Neural progenitor cell (in vitro differentiated cells): ENCODE results near the gene ANXA11. TPM values are rescaled to one million over a fixed set of nuclear protein-coding genes. Genes with fewer than 3 reads are reported as not detected.

Experiments used
- DNase-seq: peaks from one replicate; pipeline ENCODE4 v3.0.0-alpha.2; 2016; ENCODE audit warnings: low spot score
- H2AFZ ChIP-seq: fragments of 200-600 bp; sonication (generic); replicated peaks from 2 replicates; pipeline ENCODE4 v1.6.1; 2016; ENCODE audit warnings: antibody characterized with exemption
- H3F3A ChIP-seq: fragments of 200-600 bp; sonication (generic); 2 replicates; pipeline ENCODE4 v1.6.1; 2016; ENCODE audit warnings: antibody characterized with exemption, low read depth
- H3K27ac ChIP-seq: fragments of 200-600 bp; sonication (generic); 2 replicates; pipeline ENCODE4 v1.5.1; 2016; ENCODE audit warnings: mild to moderate bottlenecking
- H3K27me3 ChIP-seq: fragments of 200-600 bp; sonication (generic); 2 replicates; pipeline ENCODE4 v1.6.1; 2016; ENCODE audit warnings: mild to moderate bottlenecking, moderate library complexity
- H3K36me3 ChIP-seq: fragments of 200-600 bp; sonication (generic); 2 replicates; pipeline ENCODE4 v1.5.1; 2016
- H3K4me1 ChIP-seq: fragments of 200-600 bp; sonication (generic); 2 replicates; pipeline ENCODE4 v1.6.1; 2016; ENCODE audit warnings: mixed run types
- H3K4me2 ChIP-seq: fragments of 200-600 bp; sonication (generic); 2 replicates; pipeline ENCODE4 v1.6.1; 2016
- H3K4me3 ChIP-seq: fragments of 200-600 bp; sonication (generic); 2 replicates; pipeline ENCODE4 v1.5.1; 2016
- H3K79me2 ChIP-seq: fragments of 200-600 bp; sonication (generic); 2 replicates; pipeline ENCODE4 v1.6.1; 2016; ENCODE audit warnings: low read depth
- H3K9ac ChIP-seq: fragments of 200-600 bp; sonication (generic); 2 replicates; pipeline ENCODE4 v1.6.1; 2016
- H3K9me3 ChIP-seq: fragments of 200-600 bp; sonication (generic); 2 replicates; pipeline ENCODE4 v1.5.1; 2016; ENCODE audit warnings: low read depth
- H4K20me1 ChIP-seq: fragments of 200-600 bp; sonication (generic); 2 replicates; pipeline ENCODE4 v1.6.1; 2016; ENCODE audit warnings: low read depth
- H3K27ac Mint-ChIP-seq: 3 replicates; pipeline ENCODE4 v1.8.0; 2021; ENCODE audit warnings: mixed read lengths
- H3K27me3 Mint-ChIP-seq: 2 replicates; pipeline ENCODE4 v1.8.0; 2022; ENCODE audit warnings: low read depth, mild to moderate bottlenecking, inconsistent platforms, moderate library complexity, mixed read lengths; ENCODE audit not compliant: insufficient read depth
- H3K36me3 Mint-ChIP-seq: 3 replicates; pipeline ENCODE4 v1.8.0; 2021; ENCODE audit warnings: mixed read lengths
- H3K4me1 Mint-ChIP-seq: 3 replicates; pipeline ENCODE4 v1.8.0; 2021; ENCODE audit warnings: mixed read lengths
- H3K4me3 Mint-ChIP-seq: 3 replicates; pipeline ENCODE4 v1.8.0; 2021; ENCODE audit warnings: mild to moderate bottlenecking, moderate library complexity, mixed read lengths
- H3K9me3 Mint-ChIP-seq: 3 replicates; pipeline ENCODE4 v1.8.0; 2020; ENCODE audit warnings: mixed read lengths
- EZH2 ChIP-seq: fragments of 200-600 bp; sonication (generic); IDR thresholded peaks from 2 replicates; pipeline ENCODE4 v1.6.1; 2017; ENCODE audit warnings: antibody characterized with exemption, mild to moderate bottlenecking, moderate library complexity
- EZH2phosphoT487 ChIP-seq: fragments of 200-600 bp; sonication (generic); IDR thresholded peaks from 2 replicates; pipeline ENCODE4 v1.6.1; 2017; ENCODE audit warnings: antibody characterized with exemption
- total RNA-seq: library from RNA; depleted of rRNA; stranded (reverse); fragments of >200 nt; gene quantifications from 2 replicates; pipeline ENCODE4 v1.2.3, GENCODE V29; 2015; ENCODE audit warnings: low replicate concordance
- TF ChIP-seq, protein P1 (sequence below): fragments of 200-600 bp; sonication (generic); IDR thresholded peaks from 2 replicates; pipeline ENCODE4 v1.5.1; 2017; ENCODE audit warnings: antibody characterized with exemption, mild to moderate bottlenecking

ANXA11 gene
- total RNA-seq, 1 donor from 2014 or later = 2.7 TPM

DNA sequence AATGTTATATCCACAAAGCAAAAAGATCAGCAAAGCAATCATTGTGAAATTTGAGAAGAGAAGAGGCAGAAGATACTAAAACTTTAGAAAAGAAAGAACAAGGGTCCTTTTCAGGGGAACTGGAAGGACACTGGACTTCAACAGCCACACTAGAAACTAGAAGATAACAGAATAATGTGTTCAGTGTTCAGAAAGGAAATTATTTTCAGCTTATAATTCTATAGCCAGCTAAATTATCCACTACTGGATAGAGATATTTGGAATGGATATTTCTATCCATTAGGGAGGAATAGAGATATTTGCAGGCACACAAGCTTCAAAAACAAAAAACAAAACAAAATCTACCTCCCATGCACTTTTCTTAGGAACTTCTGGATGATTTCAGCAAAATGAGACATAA lies 12.8 kb downstream of the ANXA11 start:
- H3K4me2 ChIP-seq = no peak overlapping the region
- no peak overlapping the region for H3K9ac ChIP-seq
- no peak overlapping the region for H2AFZ ChIP-seq
- TF ChIP-seq EZH2 = no peak
- TF ChIP-seq EZH2phosphoT487 = no peak
- TF ChIP-seq, protein P1, sequence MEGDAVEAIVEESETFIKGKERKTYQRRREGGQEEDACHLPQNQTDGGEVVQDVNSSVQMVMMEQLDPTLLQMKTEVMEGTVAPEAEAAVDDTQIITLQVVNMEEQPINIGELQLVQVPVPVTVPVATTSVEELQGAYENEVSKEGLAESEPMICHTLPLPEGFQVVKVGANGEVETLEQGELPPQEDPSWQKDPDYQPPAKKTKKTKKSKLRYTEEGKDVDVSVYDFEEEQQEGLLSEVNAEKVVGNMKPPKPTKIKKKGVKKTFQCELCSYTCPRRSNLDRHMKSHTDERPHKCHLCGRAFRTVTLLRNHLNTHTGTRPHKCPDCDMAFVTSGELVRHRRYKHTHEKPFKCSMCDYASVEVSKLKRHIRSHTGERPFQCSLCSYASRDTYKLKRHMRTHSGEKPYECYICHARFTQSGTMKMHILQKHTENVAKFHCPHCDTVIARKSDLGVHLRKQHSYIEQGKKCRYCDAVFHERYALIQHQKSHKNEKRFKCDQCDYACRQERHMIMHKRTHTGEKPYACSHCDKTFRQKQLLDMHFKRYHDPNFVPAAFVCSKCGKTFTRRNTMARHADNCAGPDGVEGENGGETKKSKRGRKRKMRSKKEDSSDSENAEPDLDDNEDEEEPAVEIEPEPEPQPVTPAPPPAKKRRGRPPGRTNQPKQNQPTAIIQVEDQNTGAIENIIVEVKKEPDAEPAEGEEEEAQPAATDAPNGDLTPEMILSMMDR = no peak
- no peak for DNase-seq
- H3K36me3 ChIP-seq = no peaks in the 10 kb centered on the region
- no peaks in the 10 kb centered on the region for H3K79me2 ChIP-seq
- no peaks in the 10 kb centered on the region for H3F3A ChIP-seq
- no peak overlapping the region for H3K4me3 Mint-ChIP-seq
- H3K9me3 Mint-ChIP-seq = peaks cover 7% of the 10 kb centered on the region
- H3K4me1 Mint-ChIP-seq = no peaks in the 10 kb centered on the region
- H3K27me3 ChIP-seq = no peaks in the 10 kb centered on the region
- no peak overlapping the region for H3K4me3 ChIP-seq
- no peaks in the 10 kb centered on the region for H3K36me3 Mint-ChIP-seq
- no peaks in the 10 kb centered on the region for H3K9me3 ChIP-seq
- peaks cover 2% of the 10 kb centered on the region for H3K27me3 Mint-ChIP-seq
- H3K4me1 ChIP-seq = peaks cover 11% of the 10 kb centered on the region
- no peak overlapping the region for H3K27ac Mint-ChIP-seq
- no peak overlapping the region for H3K27ac ChIP-seq
- no peaks in the 10 kb centered on the region for H4K20me1 ChIP-seq

DNA sequence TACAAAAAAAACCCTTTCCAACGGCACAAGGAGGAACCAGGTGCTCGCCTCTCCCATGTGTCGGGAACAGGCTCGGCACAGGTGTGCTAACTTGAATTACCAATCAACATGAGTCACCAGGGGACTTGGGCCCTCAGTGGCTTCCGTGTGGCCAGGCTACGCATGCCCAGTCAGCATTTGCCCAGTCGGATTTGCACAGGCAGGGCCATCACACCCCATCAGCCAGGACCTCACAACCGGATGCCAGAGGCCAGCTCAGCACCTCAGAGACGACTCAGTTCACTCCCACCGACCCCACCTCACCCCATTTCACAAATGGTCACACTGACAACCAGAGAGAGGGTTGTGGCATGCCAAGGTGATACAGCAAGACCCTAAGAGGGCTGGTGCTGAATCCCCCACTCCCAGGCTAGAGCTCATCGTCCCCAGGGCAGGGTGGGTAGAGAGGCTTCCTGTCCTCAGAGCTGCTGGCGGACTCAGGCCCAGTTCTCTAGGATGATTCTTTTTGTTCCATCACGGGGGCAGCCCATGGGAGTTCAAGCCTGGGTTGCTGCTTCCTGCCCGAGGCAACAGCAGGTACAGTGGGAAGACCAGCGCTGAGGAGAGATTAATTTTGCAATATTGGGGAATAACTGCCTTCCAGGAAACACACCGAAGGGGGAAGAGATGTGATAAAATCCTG lies 13.6 kb downstream of the ANXA11 start:
- Histone ChIP-seq H3K4me1 (peaks cover 11% of the 10 kb centered on the region), H3F3A (no peaks in the 10 kb centered on the region), H3K36me3 (no peaks in the 10 kb centered on the region), H3K4me2 (no peak overlapping the region), H3K27ac (no peak overlapping the region), H3K4me3 (no peak overlapping the region), H4K20me1 (no peaks in the 10 kb centered on the region), H3K79me2 (no peaks in the 10 kb centered on the region), H3K27me3 (no peaks in the 10 kb centered on the region), H3K9ac (no peak overlapping the region), H2AFZ (no peak overlapping the region), H3K9me3 (no peaks in the 10 kb centered on the region)
- Mint-ChIP-seq H3K4me3 (no peak overlapping the region), H3K4me1 (no peaks in the 10 kb centered on the region), H3K9me3 (peaks cover 7% of the 10 kb centered on the region), H3K27me3 (peaks cover 4% of the 10 kb centered on the region), H3K27ac (no peak overlapping the region), H3K36me3 (no peaks in the 10 kb centered on the region)
- no peak for DNase-seq
- no peak for TF ChIP-seq EZH2
- TF ChIP-seq EZH2phosphoT487 = no peak
- TF ChIP-seq, protein P1 = no peak

DNA sequence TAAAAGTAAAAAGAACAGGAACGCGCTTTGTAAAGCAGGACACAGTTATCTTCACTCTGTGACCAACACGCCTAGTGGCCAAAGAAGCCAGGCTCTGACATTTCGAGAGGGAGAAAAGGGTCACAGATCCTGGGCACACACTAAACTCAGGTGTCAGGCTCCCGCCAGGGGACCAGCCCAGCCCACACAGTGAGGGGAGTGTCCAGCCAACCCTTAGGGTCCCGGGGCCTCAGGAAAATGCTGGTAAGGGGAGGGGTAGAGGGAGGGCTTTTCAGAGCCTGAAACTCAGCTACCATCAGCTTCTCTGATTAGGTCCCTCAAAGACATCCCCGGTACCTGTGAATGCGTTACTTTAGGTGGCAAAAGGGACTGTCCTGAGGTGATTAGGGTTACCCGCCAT lies 16.6 kb downstream of the ANXA11 start:
- H3K27ac Mint-ChIP-seq = no peak overlapping the region
- Histone ChIP-seq H3K79me2 (no peaks in the 10 kb centered on the region), H3K27ac (no peak overlapping the region), H2AFZ (no peak overlapping the region), H3K4me1 (peaks cover 4% of the 10 kb centered on the region), H3K36me3 (no peaks in the 10 kb centered on the region), H3K4me2 (no peak overlapping the region), H4K20me1 (no peaks in the 10 kb centered on the region), H3K4me3 (no peak overlapping the region), H3K27me3 (no peaks in the 10 kb centered on the region), H3K9ac (no peak overlapping the region), H3F3A (no peaks in the 10 kb centered on the region), H3K9me3 (no peaks in the 10 kb centered on the region)
- peaks cover 4% of the 10 kb centered on the region for H3K27me3 Mint-ChIP-seq
- H3K36me3 Mint-ChIP-seq = no peaks in the 10 kb centered on the region
- TF ChIP-seq EZH2phosphoT487 (no peak), EZH2 (no peak)
- TF ChIP-seq, protein P1 = no peak
- DNase-seq = no peak
- peaks cover 7% of the 10 kb centered on the region for H3K9me3 Mint-ChIP-seq
- no peak overlapping the region for H3K4me3 Mint-ChIP-seq
- H3K4me1 Mint-ChIP-seq = no peaks in the 10 kb centered on the region
